ENCODE data around the gene GEMIN8.

GEMIN8 gene

DNA sequence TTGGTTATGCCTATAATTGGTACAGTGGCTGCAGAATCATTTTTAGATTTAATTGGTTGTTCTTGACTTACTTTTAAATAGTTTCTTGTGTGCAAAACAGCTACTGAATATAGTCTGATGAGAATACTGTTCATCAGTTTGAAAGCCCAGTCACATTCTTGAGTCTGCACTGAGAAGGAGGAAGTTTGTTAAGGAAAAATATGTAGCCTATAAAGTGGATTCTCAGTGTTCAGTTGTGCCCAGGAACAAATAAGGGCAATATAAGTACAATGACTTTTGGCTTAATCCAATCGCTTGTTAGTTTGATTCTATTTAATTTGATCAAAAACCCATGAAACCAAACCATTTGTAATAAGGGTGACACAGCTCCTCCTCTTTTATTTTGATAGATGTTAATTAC, 32.8 kb upstream of the GEMIN8 start:
- H3K4me3 ChIP-seq (ENCODE audit: low read depth, low read length) = no peak overlapping the region
- TF ChIP-seq, protein P1, sequence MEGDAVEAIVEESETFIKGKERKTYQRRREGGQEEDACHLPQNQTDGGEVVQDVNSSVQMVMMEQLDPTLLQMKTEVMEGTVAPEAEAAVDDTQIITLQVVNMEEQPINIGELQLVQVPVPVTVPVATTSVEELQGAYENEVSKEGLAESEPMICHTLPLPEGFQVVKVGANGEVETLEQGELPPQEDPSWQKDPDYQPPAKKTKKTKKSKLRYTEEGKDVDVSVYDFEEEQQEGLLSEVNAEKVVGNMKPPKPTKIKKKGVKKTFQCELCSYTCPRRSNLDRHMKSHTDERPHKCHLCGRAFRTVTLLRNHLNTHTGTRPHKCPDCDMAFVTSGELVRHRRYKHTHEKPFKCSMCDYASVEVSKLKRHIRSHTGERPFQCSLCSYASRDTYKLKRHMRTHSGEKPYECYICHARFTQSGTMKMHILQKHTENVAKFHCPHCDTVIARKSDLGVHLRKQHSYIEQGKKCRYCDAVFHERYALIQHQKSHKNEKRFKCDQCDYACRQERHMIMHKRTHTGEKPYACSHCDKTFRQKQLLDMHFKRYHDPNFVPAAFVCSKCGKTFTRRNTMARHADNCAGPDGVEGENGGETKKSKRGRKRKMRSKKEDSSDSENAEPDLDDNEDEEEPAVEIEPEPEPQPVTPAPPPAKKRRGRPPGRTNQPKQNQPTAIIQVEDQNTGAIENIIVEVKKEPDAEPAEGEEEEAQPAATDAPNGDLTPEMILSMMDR (IDR thresholded peaks at IDR 0.05; ENCODE audit: borderline replicate concordance, insufficient read depth, low read depth, low read length) = no peak

DNA sequence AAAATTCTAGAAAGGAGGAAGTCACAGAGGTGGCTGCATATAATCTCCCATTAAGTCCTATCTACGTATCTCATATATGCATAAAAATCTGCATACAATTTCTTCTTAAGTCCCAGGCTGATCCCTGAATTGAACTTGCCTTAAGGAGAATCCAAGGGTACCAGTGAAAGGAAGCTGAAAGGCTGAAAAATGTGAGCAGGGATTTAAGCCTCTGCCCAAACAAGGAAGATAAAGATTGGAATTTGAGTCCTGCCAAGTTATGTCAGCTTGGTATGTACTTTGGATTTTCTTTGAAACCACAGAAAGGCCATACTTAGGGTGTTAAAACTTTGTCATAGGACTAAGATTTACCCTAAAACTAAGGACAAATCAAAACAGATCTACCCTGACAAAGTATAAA, 26.5 kb upstream of the GEMIN8 start:
- TF ChIP-seq, protein P1 (IDR thresholded peaks at IDR 0.05; ENCODE audit: borderline replicate concordance, insufficient read depth, low read depth, low read length) = no peak
- no peak overlapping the region for H3K4me3 ChIP-seq (ENCODE audit: low read depth, low read length)

DNA sequence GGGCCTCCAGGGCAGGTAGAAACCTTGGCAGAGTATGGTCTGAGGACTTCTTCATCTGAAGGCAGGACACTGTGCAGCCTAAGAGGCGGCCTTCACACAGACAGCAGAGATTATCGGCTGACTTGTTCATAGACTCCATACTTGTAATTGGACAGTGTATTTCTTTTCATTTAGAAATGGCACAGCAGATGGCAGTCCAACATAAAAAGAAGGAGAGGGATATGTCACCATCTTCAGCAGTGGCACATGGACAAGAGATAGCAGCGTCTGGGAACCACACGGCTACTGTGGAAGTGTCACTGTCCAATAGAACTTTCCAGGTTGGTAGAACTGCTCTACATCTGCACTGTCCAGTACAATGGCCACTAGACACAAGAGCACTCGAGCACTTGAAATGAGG, 21.7 kb upstream of the GEMIN8 start:
- no peak overlapping the region for H3K4me3 ChIP-seq (ENCODE audit: low read depth, low read length)
- TF ChIP-seq, protein P1 (IDR thresholded peaks at IDR 0.05; ENCODE audit: borderline replicate concordance, insufficient read depth, low read depth, low read length) = no peak

DNA sequence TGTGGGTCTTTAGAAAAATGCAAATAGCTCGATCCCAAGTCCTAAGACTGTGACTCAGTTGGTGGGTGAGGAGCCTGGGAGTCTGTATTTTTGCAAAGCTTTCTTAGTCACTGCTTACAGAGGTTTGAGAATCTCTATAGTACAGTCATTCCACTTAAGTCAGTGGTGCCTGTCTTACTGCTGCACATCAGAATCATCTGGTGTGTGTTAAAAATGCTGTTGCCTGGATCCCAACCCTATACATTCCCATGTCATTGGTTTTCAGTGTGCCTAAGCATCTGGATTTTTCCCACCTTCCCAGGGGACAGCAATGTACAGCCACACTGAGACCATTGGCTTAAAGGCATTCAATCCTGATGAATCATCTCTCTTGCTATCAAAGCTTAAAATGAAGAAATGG, 21.0 kb upstream of the GEMIN8 start:
- TF ChIP-seq, protein P1 (IDR thresholded peaks at IDR 0.05; ENCODE audit: borderline replicate concordance, insufficient read depth, low read depth, low read length) = no peak

DNA sequence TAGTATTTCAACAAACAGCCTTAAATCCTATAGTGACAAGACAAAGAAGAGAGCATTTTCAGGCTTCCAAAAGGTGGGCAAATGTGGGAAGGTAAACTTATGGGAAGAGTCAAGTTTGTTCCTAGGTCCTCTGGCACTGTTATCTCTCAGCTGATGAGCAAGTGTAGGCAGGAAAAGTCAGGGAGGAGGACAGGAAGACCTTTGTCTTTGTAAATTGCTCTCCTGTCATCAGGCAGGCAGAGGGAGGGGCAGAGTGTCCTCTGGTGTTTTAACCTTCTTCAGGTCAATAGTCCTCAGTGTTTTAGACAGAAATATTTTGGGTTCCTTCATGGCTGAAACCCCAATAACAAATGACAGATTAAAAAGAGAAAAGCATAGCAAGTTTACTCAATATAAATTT, 13.5 kb upstream of the GEMIN8 start:
- TF ChIP-seq, protein P1 (IDR thresholded peaks at IDR 0.05; ENCODE audit: borderline replicate concordance, insufficient read depth, low read depth, low read length) = no peak

More for the DNA sequence above, 21.0 kb upstream of the GEMIN8 start:
- no peak overlapping the region for H3K4me3 ChIP-seq (ENCODE audit: low read depth, low read length)

DNA sequence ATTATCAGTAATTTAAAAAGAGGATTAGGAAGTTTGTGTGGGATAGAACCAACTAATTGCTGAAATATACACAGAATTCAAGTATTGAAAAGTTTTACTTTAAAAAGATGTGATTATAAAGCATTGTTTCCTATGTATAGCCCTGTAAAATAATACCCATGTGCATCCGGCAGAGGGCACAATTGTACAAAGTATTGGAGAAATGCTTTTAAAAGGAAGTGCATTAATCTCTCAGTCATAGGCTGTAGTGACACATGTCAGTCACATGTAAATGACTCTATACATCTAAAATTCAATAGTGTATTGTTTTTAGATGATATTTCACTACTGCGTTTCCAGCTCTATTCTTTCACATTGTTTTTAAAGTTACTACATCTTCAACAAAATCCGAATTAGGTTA, 9.7 kb upstream of the GEMIN8 start:
- no peak overlapping the region for H3K4me3 ChIP-seq (ENCODE audit: low read depth, low read length)
- TF ChIP-seq, protein P1 (IDR thresholded peaks at IDR 0.05; ENCODE audit: borderline replicate concordance, insufficient read depth, low read depth, low read length) = peak; percentile 33; the same call in 1 of the 2 replicates

More for the DNA sequence above, 13.5 kb upstream of the GEMIN8 start:
- H3K4me3 ChIP-seq (ENCODE audit: low read depth, low read length) = no peak overlapping the region

DNA sequence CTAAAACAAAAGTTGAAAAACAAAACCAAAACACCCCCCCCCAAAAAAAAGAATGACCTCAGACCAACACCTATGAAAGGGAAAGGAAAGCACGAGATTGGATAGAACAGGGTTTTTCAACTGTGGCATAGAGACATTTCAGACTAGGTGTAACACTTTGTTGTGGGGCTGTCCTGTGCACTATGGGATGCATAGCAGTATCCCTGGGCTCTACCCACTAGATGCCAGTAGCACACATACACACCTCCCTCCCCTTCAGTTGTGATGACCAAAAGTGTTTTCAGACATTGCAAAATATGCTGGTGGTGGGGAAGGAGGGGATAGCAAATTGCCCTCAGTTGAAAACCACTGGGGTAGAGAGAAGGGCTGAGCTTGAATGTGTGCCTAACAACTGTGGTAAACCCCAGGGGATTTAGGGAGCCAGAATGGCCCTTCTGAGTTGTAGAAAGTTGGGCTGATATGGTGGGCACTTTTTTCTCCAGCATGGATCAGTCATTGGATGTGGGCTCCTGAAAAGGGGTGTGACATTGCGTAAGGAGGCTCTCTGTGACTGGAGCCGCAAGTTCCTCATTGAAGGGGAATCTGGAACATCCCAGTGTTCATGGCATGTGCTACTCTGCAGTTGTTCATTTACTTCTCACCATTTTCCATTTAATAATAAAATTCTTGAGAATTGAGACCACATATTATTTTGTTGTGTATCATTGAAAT, 8.8 kb upstream of the GEMIN8 start:
- H3K4me3 ChIP-seq (ENCODE audit: low read depth, low read length) = no peak overlapping the region
- TF ChIP-seq, protein P1 (IDR thresholded peaks at IDR 0.05; ENCODE audit: borderline replicate concordance, insufficient read depth, low read depth, low read length) = no peak

Data from GM12875 (cell line).